Measurements from ENCODE around the gene KIAA0513. TPM values are rescaled to one million over a fixed set of nuclear protein-coding genes. Genes with fewer than 3 reads are reported as not detected.
"Not testable (repeated sequence)": the region's sequence is repeated elsewhere in the genome, so short reads cannot be mapped to it uniquely, and the experiment has no call there.

Gene KIAA0513
- total RNA-seq, 2 experiments from 2014 or later = 9.6 to 10.4 TPM

GRCh38 chr16:85054321-85054720 lies 26.7 kb downstream of the KIAA0513 start:
- H3K27ac Mint-ChIP-seq; H3K4me3 Mint-ChIP-seq; intact Hi-C loops (cut with DNase I, micrococcal nuclease); ATAC-seq; DNase-seq; H3K9me3 Mint-ChIP-seq (ENCODE audit: low read depth); H3K27me3 Mint-ChIP-seq; H3K36me3 Mint-ChIP-seq (ENCODE audit: low read depth): not testable (repeated sequence)
- peaks cover 60% of the 10 kb centered on the region for H3K4me1 Mint-ChIP-seq
- CTCF ChIA-PET = interaction anchor here (0.8 to 1.6 kb wide), 3 partner anchors 11 to 301 kb away, joined by 3 to 4 read pairs (median 4); no protein-coding TSS in a partner anchor
- POLR2A ChIA-PET = interaction anchor here (0.6 kb wide), 1 partner anchor 27 kb away, joined by 5 read pairs; the partner anchor contains the start of gene KIAA0513

- no peaks in the 10 kb centered on the region for H3K27me3 Mint-ChIP-seq
- no peak for ATAC-seq
- ChIA-PET POLR2A (interaction anchor here (1.1 kb wide), 1 partner anchor 27 kb away, joined by 3 read pairs; no protein-coding TSS in a partner anchor), CTCF (interaction anchor here (0.8 to 3.5 kb wide), 9 partner anchors 8 to 316 kb away, joined by 3 to 11 read pairs (median 5); partner anchors contain the start of genes KIAA0513 and ZDHHC7)
- H3K36me3 Mint-ChIP-seq (ENCODE audit: low read depth) = no peaks in the 10 kb centered on the region
- H3K27ac Mint-ChIP-seq = peak overlapping the region; percentile 88
- intact Hi-C loops (cut with DNase I, micrococcal nuclease) = loop anchor here (1.0 to 5.0 kb wide), 5 partner anchors 26 to 881 kb away; partner anchors contain the start of gene ZDHHC7 (in 2 of the 2)
- H3K4me1 Mint-ChIP-seq = peaks cover 61% of the 10 kb centered on the region
- no peak for DNase-seq
- H3K9me3 Mint-ChIP-seq (ENCODE audit: low read depth) = no peaks in the 10 kb centered on the region
- peak overlapping the region; percentile 61 for H3K4me3 Mint-ChIP-seq
Observed at GRCh38 chr16:85054948-85055492, 27.4 kb downstream of the KIAA0513 start.

GRCh38 chr16:85055493-85056210 lies 28.1 kb downstream of the KIAA0513 start:
- no peaks in the 10 kb centered on the region for H3K27me3 Mint-ChIP-seq
- H3K9me3 Mint-ChIP-seq (ENCODE audit: low read depth) = no peaks in the 10 kb centered on the region

GRCh38 chr16:85056211-85056748 lies 28.7 kb downstream of the KIAA0513 start:
- Mint-ChIP-seq H3K27ac (peak overlapping the region; percentile 88), H3K4me3 (peak overlapping the region; percentile 61), H3K9me3 (ENCODE audit: low read depth) (no peaks in the 10 kb centered on the region), H3K4me1 (peaks cover 54% of the 10 kb centered on the region), H3K36me3 (ENCODE audit: low read depth) (no peaks in the 10 kb centered on the region), H3K27me3 (no peaks in the 10 kb centered on the region)
- CTCF ChIA-PET = interaction anchor here (0.6 to 3.5 kb wide), 9 partner anchors 9 to 362 kb away, joined by 3 to 11 read pairs (median 6); partner anchors contain the start of genes KIAA0513 and ZDHHC7
- intact Hi-C loops (cut with DNase I, micrococcal nuclease) = loop anchor here (1.0 to 5.0 kb wide), 3 partner anchors 30 to 44 kb away; partner anchors contain the start of gene ZDHHC7 (in 1 of the 2)
- peak; percentile 40 for DNase-seq
- no peak for ATAC-seq
- POLR2A ChIA-PET = interaction anchor here (1.1 kb wide), 1 partner anchor 46 kb away, joined by 3 read pairs; no protein-coding TSS in a partner anchor

More at GRCh38 chr16:85055493-85056210, 28.1 kb downstream of the KIAA0513 start:
- Mint-ChIP-seq H3K4me1 (peaks cover 57% of the 10 kb centered on the region), H3K4me3 (peak overlapping the region; percentile 61), H3K36me3 (ENCODE audit: low read depth) (no peaks in the 10 kb centered on the region), H3K27ac (peak overlapping the region; percentile 88)
- intact Hi-C loops (cut with DNase I, micrococcal nuclease) = loop anchor here (1.0 to 5.0 kb wide), 7 partner anchors 26 to 881 kb away; partner anchors contain the start of gene ZDHHC7 (in 2 of the 2)
- DNase-seq (peak; percentile 88), ATAC-seq (peak; percentile 92)
- ChIA-PET POLR2A (interaction anchor here (1.1 kb wide), 2 partner anchors 27 to 45 kb away, joined by 3 read pairs; no protein-coding TSS in a partner anchor), CTCF (interaction anchor here (0.5 to 3.5 kb wide), 12 partner anchors 9 to 362 kb away, joined by 3 to 11 read pairs (median 4); partner anchors contain the start of genes KIAA0513 and ZDHHC7)

GRCh38 chr16:85057212-85057889 lies 29.8 kb downstream of the KIAA0513 start:
- ChIA-PET CTCF (interaction anchor here (0.7 to 3.5 kb wide), 3 partner anchors 29 to 58 kb away, joined by 3 to 11 read pairs (median 7); partner anchors contain the start of gene KIAA0513), POLR2A (no interaction called here)
- intact Hi-C loops (cut with DNase I, micrococcal nuclease) = loop anchor here in 1 of 2 experiments (2.0 to 5.0 kb wide), 2 partner anchors 29 to 45 kb away; partner anchors contain the start of gene ZDHHC7
- H3K9me3 Mint-ChIP-seq (ENCODE audit: low read depth) = no peaks in the 10 kb centered on the region
- peaks cover 61% of the 10 kb centered on the region for H3K4me1 Mint-ChIP-seq
- ATAC-seq (no peak), DNase-seq (peak; percentile 38)
- no peak overlapping the region for H3K4me3 Mint-ChIP-seq
- H3K27ac Mint-ChIP-seq = peak overlapping the region; percentile 88
- H3K27me3 Mint-ChIP-seq = no peaks in the 10 kb centered on the region
- no peaks in the 10 kb centered on the region for H3K36me3 Mint-ChIP-seq (ENCODE audit: low read depth)

GRCh38 chr16:85057948-85058347 lies 30.4 kb downstream of the KIAA0513 start:
- Mint-ChIP-seq H3K27me3 (no peaks in the 10 kb centered on the region), H3K4me3 (no peak overlapping the region), H3K9me3 (ENCODE audit: low read depth) (no peaks in the 10 kb centered on the region), H3K36me3 (ENCODE audit: low read depth) (no peaks in the 10 kb centered on the region), H3K27ac (peak overlapping the region; percentile 75), H3K4me1 (peaks cover 61% of the 10 kb centered on the region)
- CTCF ChIA-PET = interaction anchor here (0.7 to 3.5 kb wide), 3 partner anchors 29 to 57 kb away, joined by 3 to 11 read pairs (median 7); partner anchors contain the start of gene KIAA0513
- intact Hi-C loops (cut with DNase I, micrococcal nuclease) = loop anchor here in 1 of 2 experiments (2.0 to 5.0 kb wide), 2 partner anchors 29 to 46 kb away; partner anchors contain the start of gene ZDHHC7
- ATAC-seq (no peak), DNase-seq (no peak)
- POLR2A ChIA-PET = no interaction called here

GRCh38 chr16:85058909-85059308 lies 31.3 kb downstream of the KIAA0513 start:
- Mint-ChIP-seq H3K9me3 (ENCODE audit: low read depth) (no peaks in the 10 kb centered on the region), H3K4me1 (peaks cover 61% of the 10 kb centered on the region), H3K4me3 (no peak overlapping the region), H3K27ac (no peak overlapping the region), H3K27me3 (no peaks in the 10 kb centered on the region), H3K36me3 (ENCODE audit: low read depth) (no peaks in the 10 kb centered on the region)
- ChIA-PET CTCF (interaction anchor here (0.7 kb wide), 1 partner anchor 56 kb away, joined by 3 read pairs; no protein-coding TSS in a partner anchor), POLR2A (no interaction called here)
- intact Hi-C loops (cut with DNase I, micrococcal nuclease) = loop anchor here in 1 of 2 experiments (5.0 kb wide), 1 partner anchor 47 kb away; the partner anchor contains the start of gene ZDHHC7
- no peak for DNase-seq
- no peak for ATAC-seq

GRCh38 chr16:85061566-85061965 lies 34.0 kb downstream of the KIAA0513 start:
- ATAC-seq (no peak), DNase-seq (no peak)
- no peaks in the 10 kb centered on the region for H3K36me3 Mint-ChIP-seq (ENCODE audit: low read depth)
- no peaks in the 10 kb centered on the region for H3K9me3 Mint-ChIP-seq (ENCODE audit: low read depth)
- H3K27me3 Mint-ChIP-seq = no peaks in the 10 kb centered on the region
- H3K27ac Mint-ChIP-seq = peak overlapping the region; percentile 26
- CTCF ChIA-PET = interaction anchor here (1.3 kb wide), 1 partner anchor 51 kb away, joined by 4 read pairs; the partner anchor contains the start of gene ZDHHC7
- POLR2A ChIA-PET = no interaction called here
- peaks cover 38% of the 10 kb centered on the region for H3K4me1 Mint-ChIP-seq
- intact Hi-C loops (cut with DNase I, micrococcal nuclease) = no loop called here
- no peak overlapping the region for H3K4me3 Mint-ChIP-seq

GRCh38 chr16:85062323-85062722 lies 34.7 kb downstream of the KIAA0513 start:
- no peak overlapping the region for H3K4me3 Mint-ChIP-seq
- no peak for DNase-seq
- ChIA-PET CTCF (no interaction called here), POLR2A (no interaction called here)
- no peak for ATAC-seq
- intact Hi-C loops (cut with DNase I, micrococcal nuclease) = no loop called here
- H3K27ac Mint-ChIP-seq = no peak overlapping the region
- H3K27me3 Mint-ChIP-seq = no peaks in the 10 kb centered on the region
- peaks cover 31% of the 10 kb centered on the region for H3K4me1 Mint-ChIP-seq
- no peaks in the 10 kb centered on the region for H3K9me3 Mint-ChIP-seq (ENCODE audit: low read depth)
- peaks cover under 1% of the 10 kb centered on the region for H3K36me3 Mint-ChIP-seq (ENCODE audit: low read depth)

GRCh38 chr16:85062845-85063244 lies 35.2 kb downstream of the KIAA0513 start:
- H3K4me1 Mint-ChIP-seq = peaks cover 26% of the 10 kb centered on the region
- intact Hi-C loops (cut with DNase I, micrococcal nuclease) = no loop called here
- DNase-seq = no peak
- H3K9me3 Mint-ChIP-seq (ENCODE audit: low read depth) = no peaks in the 10 kb centered on the region
- H3K27ac Mint-ChIP-seq = no peak overlapping the region
- no peaks in the 10 kb centered on the region for H3K27me3 Mint-ChIP-seq
- no peak overlapping the region for H3K4me3 Mint-ChIP-seq
- H3K36me3 Mint-ChIP-seq (ENCODE audit: low read depth) = peaks cover 2% of the 10 kb centered on the region
- ChIA-PET CTCF (no interaction called here), POLR2A (no interaction called here)
- ATAC-seq = no peak

Data from activated CD4-positive, alpha-beta T cell treated with anti-CD3 and anti-CD28 coated beads for 36 hours (primary cell).